DLD1 (cell line): ENCODE measurements around the gene ANKRD1.

ENCODE experiments used
- in situ Hi-C: cut with HindIII; loops from 2 replicates; pipeline ENCODE4 v1.10.0; 2017; ENCODE audit warnings: low sequenced_read_pairs

The ANKRD1 gene

GRCh38 chr10:90866050-90866598, 54.8 kb downstream of the ANKRD1 start:
- in situ Hi-C loops, result no loop called here

DNA sequence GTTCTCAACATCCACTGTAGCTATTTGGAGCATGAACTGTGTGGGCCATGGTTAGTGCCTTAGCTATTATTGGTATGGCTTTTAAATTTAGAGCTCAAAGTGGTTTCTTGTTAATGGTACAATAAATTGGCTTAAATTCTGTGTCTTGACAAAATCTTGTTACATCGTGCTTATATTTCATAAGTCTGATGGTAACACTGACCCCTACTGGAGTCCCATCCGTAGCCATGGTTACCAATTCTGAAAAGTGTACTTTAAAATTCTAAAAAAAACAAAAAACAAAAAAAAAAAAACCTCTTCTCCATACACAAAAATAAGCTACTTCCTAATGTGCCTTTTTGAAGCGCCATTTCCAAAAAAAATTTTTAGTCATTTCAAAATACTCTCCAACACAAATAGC, 55.5 kb downstream of the ANKRD1 start:
- in situ Hi-C loops, result no loop called here

DNA sequence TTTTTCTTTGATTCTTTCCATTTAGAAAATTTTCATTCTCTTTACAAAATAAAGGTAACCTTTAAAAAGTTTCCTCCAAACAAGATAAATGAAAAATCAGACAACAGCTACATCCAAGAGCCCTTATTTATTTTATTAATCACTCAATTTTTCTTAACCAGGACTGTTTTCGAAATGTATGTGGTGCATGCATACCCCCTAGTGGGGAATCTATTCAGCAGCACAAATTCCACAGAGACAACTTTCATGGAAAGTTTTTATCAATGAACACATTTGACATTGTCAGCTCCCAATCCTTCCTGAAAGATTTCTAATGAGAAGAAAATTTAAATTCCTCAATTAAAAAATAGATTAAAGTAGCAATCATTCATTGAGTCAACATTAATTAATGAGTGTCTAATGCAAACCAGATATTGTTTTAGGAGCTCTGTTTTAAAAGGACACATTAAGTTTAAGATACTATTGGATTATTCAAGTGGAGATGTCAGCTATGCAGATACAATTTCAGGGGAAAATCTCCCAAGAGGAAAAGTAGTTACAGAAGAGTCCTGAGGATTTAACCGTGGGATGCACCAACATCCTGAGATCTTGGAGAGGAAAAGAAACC, 57.9 kb downstream of the ANKRD1 start:
- in situ Hi-C loops, result no loop called here
